Activated CD4-positive, CD25-positive, alpha-beta regulatory T cell treated with anti-CD3 and anti-CD28 coated beads, Interleukin-2, amount 50 U/mL, for 24 hours (primary cell): ENCODE measurements around the gene EML2.
"Not testable (repeated sequence)": the region's sequence is repeated elsewhere in the genome, so short reads cannot be mapped to it uniquely, and the experiment has no call there.

ENCODE experiments used
- ATAC-seq, 2 donors: fragments of 150-1000 bp; cut with Tn5 transposase; one replicate each; pipeline ENCODE4 v1.10.0; 2021; ENCODE audit warnings: mild to moderate bottlenecking in 1 of 2, moderate library complexity in 1 of 2

Gene EML2

DNA sequence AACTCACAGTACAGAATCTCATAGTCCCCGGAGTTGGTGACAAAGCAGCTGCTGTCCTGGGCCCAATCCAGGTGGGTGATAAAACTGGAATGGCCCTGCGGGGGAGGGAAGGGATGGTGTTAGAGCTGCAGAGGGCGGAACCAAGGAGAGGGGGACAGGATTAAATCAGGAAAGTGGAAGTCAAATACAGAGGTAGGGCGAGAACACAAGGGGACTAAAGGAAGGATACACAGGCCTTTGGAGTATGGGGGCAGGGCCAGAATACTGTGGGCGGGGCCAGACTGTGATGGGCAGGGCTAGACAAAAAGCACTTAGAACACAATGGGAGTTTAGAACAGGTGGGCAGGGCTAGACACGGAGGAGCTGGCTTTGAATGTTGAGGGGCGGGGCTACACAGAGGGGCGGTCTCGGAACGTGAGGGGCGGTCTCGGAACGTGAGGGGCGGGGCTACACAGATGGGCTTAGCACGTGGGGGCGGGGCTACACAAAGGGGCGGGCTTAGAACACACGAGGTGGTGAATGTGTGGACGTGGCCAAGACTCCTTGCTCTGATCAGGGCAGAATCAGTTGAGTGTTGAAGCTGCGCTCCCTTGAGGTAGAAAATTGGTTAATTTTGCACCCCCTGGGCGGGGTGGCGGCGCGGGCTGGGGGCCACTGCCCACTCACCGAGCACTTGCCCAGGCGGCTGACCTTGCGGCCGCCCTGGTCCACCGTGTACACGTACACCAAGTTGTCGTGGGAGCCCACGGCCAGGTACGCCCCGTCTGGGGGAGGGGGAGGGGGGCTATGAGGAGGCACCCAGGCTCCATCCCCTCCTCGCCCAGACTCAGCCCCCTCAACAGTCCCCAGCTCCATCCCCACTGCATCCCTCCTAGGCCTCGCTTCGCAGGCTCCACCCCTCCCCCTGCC is 23.1 kb downstream of the EML2 start:
- ATAC-seq = peak; percentile 63 to 70

DNA sequence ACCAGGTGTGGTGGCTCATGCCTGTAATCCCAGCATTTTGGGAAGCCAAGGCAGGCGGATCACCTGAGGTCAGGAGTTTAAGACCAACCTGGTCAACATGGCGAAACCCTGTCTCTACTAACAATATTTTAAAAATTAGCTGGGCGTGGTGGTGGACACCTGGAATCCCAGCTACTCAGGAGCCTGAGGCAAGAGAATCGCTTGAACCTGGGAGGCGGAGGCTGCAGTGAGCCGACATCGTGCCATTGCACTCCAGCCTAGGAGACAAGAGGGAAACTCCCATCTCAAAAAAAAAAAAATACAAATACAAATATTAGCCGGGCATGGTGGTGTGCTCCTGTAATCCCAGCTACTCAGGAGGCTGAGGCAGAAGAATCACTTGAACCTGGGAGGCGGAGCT is 24.1 kb downstream of the EML2 start:
- ATAC-seq = not testable (repeated sequence)

DNA sequence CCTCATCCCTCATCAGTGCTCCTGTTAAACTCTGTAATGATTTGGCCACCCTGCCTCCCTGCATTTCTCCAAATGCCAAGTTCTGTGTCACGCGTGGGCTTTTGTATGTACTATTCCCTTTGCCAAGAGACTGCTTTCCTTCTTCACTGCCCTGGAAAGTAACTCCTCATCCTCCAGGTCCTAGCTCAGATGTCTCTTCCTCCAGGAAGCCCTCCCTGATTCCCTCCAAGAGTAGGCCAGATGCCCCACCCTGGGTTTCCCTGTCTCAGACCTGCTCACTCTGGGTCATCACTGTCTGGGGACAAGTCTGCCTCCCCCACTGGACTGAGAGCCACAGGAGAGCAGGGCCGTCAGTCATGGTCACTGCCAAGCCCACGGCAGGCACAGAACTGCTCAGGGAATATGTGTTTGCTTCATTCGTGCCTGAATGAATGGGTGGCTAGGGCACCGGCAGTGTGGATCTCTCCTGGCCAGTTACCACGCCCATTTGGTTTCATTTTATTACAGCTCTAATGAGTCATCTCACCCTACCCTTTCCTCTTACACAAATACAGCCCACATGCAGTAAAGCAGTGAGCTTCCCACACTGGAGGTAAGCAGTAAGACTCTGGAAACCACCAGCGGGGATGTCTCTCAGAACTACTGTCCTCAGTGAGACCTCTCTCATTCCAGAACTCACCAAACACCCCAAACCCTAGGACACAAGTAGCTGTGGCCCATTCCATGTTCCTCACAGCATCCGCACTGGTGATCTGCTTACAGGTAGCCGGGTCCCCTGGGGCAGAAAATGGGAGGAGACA is 25.1 kb downstream of the EML2 start:
- ATAC-seq = peak; percentile 92

DNA sequence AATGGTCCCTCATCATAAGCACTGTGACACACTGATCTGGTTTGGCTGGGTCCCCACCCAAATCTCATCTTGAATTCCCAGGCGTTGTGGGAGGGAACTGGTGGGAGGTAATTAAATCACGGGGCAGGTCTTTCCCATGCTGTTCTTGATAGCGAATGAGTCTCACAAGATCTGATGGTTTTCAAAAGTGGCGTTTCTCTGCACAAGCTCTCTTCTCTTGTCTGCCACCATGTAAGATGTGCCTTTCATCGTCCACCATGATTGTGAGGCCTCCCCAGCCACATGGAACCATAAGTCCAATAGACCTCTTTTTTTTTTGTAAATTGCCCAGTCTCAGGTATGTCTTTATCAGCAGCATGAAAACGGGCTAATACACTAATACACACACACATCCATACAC is 30.2 kb downstream of the EML2 start:
- no peak for ATAC-seq

DNA sequence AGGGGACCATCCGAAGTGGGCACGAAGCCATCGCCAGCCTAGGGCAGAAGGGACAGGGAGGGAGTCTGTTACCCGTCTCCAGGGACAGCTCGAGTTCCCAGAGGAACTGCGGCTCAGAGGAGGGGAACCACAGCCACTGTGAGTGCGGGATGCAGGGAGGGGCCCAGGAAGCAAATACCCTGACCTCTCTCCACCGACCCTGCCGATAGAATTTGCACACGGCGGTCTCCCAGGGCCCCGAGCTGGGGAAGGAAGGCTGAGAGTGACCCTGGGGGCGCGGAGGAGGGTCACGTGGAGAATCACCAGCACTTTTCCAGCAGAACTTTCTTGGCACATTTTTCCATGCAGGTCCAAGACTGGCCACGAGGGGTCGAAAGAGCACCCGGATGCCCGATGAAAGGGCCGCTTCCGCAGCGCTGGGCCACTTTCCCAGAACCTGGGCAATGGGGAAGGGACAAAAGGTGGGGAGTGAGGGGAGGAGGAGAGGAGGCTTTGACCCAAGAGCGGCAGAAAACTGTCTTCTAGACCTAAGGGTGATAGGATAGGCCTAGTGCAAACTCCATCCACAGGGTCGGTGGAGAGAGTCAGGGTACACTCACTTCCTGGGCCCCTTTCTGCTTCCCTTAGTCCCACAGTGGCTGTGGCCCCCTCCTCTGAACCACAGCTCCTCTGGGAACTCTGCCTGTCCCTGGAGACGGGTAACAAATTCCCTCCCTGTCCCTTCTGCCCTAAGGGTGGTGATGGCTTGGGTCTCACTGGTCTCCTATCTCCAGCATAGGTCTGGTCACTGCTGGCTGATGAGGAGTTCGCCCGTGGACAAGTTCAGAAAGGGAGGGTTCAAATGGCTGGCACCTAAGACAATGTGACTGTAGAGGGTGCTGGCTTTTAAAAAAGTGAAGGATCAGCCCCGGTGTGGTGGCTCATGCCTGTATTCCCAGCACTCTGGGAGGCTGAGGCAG is 31.8 kb downstream of the EML2 start:
- peak; percentile 25 to 27 for ATAC-seq

DNA sequence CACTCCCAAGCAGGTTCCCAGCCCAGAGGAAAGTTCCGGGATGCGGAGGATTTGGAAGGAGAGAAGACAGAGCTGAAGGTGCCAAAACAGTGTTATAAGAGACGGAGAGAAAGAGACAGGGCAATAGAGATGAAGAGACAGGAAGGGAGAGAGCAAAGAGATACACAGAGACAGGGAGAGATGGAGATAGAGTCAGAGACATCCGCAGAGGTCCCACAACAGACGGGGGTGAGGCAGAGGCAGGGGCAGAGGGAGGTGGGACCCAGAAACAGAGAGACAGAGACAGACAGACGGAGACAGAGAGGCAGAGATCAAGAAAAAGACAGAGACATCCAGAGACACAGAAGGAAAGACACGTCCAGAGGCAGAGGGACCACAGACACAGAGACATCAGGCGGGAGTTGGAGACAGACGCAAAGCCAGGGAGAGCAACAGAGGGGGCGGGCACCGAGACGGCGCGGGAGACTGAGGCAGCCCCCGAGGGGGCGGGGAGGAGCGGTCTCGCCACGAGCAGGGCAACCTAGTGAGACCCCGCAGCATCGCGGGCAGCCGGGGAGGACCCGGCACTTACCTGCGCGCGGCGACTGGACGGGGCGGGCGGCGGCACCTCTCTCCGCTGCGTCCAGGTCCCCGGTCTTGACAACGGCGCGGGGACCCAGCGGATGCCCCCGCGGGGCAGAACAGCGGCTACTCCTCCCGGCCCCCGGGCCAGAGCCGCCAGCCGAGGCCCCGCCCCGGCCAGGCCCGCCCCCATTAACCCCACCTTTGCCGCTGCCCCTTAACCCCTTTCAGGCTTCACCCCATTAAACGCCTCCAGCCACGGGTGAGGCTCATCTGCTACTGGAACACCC is 37.4 kb downstream of the EML2 start, which contains the start of gene GPR4:
Gene GPR4 (minus strand): TSS at position 689 of the 851 bp plus-strand sequence. CDS start 10,346 bp downstream, outside the sequence.
- no peak for ATAC-seq

DNA sequence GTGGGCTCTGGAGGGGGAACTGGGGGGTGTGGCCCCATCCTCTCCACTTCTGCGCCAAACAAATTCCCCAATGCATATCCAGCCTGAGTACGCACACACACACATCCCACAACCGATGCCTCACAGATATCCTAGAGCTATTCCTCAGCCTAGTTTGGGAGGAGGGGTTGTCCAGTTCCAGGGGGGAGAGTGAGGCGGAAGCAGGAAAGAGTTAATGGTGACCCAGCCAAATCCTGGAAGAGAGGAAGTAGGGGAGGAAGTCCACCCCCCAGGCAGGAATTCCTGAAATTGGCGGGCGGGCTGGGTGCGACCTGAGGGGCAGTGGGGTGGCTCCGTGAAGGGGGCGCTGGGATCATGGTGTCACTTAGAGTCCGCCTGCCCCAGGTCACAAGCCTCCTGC is 38.1 kb downstream of the EML2 start:
- no peak for ATAC-seq

DNA sequence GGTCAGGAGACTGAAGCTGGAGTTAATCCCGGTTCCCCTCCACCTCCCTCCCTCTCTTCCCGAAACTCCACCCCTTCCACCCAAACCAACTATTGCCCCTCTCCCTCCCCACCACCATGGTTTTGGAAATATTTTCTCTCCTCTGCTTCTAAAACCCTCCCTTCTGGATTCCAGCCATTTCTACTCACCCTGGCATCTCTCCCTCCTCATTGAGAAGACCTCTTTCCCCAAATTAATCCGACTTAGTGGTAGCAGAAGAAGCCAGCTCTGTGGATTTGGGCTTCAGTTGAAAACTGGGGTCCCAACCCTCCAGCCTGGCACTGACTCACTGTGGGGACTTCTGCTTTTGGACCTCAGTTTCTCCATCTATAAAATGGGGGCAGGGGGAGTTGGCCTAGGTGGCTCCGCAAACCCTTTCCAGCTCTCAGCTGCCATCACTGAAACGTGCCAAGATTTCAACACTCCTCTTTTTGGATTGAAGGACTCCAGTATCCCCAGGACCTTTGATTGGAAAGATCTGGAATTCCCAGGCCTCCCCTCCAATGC is 38.8 kb downstream of the EML2 start:
- no peak for ATAC-seq

DNA sequence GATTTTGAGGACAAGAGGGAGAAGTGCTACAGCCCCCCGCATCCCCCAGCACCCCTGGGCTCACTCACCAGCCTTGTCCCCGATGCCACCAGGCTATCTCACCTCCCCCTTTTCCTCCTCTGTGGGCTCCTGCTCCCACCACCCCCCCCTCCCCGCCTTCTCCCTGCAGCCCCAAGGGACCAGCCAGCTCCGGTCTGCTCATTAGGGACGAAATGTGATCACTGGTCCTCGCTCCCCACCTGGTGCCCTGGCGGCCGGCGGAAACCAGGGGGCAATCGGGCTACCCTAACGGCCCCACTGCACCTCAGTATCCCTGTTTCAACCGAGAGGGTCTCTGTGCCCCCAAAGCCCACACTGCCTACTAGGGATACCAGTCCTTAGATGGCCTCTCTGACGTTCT is 39.9 kb downstream of the EML2 start:
- ATAC-seq = no peak

DNA sequence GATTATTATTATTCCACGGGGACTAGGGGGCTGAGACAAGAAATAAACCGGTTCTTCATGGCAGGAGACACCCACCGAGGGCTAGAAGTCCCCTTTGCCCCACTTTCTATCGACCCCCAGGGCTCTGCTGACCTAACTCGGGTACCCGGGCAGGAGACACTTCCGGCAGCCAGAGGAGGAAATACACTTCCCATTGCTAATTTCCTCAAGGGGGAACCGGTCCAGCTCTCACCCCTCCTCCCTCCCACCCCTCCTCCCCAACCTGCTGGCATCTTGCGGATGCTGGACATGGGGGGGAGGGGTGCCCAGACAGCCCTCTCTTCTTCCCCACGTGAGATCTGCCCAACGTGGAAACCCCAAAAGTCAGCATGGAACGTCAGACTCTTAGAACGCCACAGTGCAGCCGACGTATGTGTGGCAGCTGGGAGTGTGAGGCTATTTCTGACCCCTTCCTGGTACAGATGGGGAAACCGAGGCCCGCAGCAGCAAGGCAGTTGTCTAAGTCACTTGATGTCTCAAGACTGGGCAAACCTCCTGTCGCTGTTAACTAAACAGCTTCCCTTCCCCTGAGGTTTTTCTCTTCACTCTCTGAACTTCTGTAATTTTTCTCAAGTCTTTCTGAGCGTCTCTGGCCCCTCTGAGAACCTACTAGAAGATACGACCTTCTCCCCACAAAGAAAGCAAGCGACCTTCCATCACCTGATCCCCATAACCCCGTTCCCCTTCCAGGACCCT is 40.8 kb downstream of the EML2 start:
- peak in 1 of 2 donors; percentile 30 for ATAC-seq

DNA sequence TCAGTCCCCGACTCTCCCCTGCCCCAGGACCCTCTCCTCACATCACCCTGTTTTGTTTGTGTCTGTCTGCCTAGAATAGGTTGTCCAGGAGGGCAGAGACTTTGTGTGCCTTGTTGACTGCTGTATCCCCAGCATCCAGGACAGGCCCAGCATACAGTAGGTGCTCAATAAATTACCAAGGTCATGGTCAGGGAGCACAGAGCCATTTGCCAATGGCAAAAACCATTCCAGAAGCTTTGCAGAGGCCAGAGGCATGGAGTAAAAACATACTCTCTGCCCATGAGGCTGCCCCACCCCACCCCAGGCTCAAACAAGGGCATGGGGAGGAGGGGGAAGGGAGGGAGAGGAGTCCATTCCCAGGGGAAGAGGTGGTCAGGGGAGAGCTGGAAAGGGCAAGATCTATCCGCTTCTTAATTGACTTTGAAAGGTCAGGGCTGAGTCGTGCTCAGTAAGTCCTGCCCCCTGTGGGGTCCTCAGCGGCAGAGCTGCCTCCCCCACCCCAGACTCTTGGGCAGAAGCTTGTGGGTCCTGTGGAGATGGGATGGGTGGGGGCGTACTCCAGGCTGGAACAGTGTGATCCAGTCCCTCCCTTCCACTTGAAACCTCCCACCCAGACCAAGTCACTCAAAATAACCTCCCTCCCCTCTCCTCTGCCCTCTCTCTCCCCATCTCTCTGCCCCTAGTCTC is 41.6 kb downstream of the EML2 start:
- ATAC-seq = no peak

DNA sequence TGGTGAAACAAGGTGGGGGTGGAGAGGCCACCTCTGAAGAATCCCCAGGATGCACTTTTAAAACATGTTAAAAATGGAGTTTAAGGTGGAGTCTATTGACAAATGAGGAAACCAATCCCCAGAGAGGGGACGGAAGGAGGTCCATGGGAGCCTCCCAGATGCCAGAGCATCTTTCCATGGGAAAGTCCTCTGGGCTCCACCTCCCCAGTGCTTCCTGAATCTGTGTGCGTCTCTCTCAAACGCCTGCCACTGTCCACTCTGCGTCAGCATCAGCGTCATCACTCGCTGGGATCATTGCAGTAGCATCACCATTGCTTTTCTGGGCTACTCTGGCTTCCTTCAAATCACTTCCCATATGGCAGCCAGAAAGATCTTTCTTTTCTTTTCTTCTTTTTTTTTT is 43.4 kb downstream of the EML2 start:
- no peak for ATAC-seq

DNA sequence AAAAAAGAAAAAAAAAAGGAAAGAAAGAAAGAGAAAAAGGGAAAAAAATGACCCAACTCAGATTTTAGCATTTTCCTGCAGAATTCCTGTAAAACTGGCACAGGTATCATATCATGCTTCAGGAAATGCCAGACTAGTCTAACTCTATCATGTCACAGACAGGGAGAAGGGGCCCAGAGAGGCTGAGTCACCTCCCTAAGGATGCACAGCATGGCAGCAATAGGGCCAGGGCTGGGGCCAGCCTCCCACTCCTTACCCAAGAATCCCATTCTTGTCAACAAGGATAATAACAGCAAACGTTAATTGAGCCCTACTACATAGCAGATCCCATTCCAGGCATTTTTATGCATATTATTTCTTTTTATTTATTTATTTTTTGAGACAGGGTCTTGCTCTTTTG is 45.7 kb downstream of the EML2 start:
- no peak for ATAC-seq

DNA sequence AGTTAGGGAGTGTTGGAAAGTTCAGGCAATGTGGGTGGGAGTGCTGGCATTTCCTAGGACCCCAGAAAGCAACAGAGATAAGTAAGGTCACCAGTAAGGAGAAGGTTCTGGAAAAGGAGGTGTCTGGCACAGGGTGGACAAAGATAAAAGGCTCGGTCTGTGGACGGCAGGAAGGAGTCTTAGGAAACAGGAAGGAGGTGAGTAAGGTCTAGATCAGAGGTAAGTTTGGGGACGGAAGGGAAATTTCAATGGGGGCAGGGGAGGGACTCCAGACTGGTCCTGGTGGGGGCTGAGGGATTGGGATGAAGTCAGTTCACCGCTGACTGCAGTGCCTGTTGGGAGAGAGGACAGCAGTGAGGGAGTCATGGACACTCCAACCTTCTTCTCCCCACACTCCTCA is 46.8 kb downstream of the EML2 start:
- no peak for ATAC-seq

DNA sequence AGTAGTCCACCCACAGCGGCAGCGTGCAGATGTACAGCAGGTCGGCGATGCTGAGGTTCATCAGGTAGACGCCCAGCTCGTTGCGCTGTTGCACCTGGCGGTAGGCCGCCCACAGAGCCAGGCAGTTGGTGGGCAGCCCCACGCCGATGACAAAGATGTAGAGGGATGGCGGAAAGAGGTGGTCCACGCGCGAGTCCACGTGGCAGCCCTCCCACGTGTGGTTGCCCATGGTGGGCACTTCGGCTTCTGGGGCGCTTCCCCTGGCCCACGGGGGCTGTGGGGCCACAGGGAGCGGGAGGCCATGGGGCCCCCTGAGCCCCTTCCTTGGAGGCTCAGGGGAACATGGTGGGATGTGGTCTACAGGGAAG is 47.6 kb downstream of the EML2 start:
- ATAC-seq = no peak

DNA sequence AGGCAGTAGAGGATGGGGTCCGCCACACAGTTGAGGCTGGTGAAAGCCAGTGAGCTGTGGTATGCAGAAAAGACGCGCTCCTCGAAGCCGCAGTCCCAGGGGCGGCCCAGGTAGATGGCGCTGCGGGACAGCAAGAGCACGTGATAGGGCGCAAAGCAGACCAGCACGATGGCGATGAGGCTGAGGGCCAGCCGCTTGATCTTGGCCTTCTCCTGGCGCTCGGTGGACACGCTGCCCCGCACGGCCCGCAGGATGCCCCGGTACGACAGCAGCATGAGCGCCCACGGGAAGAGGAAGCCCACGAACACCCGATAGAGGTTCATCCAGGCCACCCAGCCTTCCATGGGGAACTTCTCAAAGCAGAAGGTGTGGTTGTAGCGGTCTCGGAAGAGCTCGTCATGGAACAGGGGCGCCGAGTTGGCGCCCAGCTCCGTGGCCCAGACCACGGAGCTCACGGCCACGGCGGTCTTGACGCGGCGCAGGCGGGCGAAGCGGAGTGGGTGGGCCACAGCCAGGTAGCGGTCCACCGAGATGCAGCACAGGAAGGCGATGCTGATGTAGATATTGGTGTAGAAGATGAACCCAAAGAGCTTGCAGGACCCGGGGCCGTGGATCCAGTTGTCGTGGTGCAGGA is 48.1 kb downstream of the EML2 start:
- peak; percentile 47 to 73 for ATAC-seq

DNA sequence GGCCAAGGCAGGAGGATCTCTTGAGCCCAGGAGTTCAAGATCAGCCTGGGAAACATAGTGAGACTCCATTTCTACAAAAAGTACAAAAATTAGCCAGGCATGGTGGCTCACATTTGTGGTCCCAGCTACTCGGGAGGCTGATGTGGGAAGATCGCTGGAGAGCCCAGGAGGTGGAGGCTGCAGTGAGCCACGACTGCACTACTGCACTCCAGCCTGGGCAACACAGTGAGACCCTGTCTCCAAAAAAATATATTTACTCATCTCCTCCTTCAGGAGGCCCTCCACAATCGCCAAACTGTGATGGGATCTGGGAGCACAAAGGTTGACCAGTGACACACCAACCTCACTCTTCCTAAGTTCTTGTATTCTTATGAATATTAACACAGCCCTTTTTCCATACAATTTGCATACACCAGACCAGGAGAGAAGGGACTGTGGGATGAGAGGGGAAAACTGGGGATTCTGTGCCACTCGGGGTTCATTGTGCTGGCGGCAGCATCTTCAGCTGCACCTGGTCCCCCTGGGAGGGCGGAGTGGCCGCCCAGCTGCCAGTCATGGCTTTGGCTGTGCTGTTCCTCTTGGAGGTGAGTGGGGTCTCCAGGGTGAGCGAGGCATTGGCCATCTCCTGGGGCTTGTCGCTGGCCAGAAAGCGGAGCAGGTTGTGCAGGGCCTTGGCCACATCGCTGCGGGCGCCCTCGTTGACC is 48.7 kb downstream of the EML2 start:
- no peak for ATAC-seq

DNA sequence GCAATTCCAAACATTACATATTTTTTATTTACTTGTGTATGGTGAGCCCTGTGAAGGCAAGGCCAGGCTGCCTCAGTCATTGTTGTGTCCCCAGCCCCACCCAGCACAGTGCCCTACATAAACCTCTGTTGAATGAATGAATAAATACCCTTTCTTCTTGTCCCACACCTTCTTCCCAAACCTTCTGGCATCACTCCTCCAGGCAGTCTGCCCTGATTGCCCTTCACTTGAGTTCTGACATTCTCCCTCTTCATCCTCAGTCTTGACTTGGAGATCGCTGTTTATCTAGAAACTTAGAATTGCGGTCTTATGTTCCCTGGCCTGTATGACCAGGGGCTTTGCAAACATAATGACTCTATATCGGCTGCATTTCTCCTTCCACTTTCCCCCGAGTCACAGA is 49.4 kb downstream of the EML2 start:
- ATAC-seq = no peak

DNA sequence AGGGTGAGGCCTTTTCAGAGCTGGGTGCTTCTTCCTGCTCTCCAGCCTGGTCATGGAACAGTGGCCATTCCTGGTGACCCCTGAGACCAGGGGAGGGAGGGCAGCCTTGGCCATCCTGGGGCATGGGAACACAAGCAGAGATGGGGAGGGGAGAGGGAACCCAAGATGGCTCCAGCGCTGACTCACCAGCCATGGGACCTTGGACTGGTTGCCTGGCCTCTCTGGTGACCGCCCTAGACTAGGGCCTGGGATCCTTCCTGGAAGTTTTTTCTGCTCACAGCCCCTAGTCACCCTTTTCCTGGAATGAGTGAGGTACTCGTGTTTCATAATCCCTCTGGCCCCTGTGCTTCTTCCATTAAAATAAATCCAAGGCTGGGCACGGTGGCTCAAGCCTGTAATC is 51.3 kb downstream of the EML2 start:
- ATAC-seq = no peak
